C1 segment of cervical spinal cord (tissue), 14 donors: ENCODE results near the gene CMTM1.
"Not testable (repeated sequence)": the region's sequence is repeated elsewhere in the genome, so short reads cannot be mapped to it uniquely, and the experiment has no call there.

Source experiments
- DNase-seq, 14 donors: peaks; one replicate each; lab custom pipeline; 2025; lab: John Stamatoyannopoulos, UW

The CMTM1 gene

DNA sequence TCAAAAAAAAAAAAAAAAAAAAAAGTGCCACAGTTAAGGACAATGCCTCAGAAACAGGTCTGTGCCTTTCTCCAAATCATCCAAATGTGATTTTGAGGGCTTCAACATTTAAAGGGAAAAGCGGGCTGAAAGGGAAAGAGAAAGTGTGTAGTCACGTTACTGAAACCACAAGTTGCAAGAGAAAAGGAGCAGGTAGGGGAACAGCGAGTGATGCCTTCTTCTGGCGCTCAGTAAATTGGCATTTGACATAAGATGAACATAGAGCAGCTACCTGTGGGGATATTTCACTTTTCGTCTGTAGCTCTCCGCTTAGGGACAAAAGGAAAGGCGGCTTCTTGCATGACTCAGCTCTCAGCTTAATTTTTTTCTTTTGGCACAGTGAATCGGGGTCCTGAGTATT lies 24.1 kb downstream of the CMTM1 start:
- no peak for DNase-seq

GRCh38 chr16:66591018-66591417 lies 24.8 kb downstream of the CMTM1 start:
- no peak for DNase-seq

GRCh38 chr16:66592241-66592640 lies 26.0 kb downstream of the CMTM1 start:
- no peak for DNase-seq

- DNase-seq: no peak
Observed at GRCh38 chr16:66592814-66593213, 26.6 kb downstream of the CMTM1 start.

DNA sequence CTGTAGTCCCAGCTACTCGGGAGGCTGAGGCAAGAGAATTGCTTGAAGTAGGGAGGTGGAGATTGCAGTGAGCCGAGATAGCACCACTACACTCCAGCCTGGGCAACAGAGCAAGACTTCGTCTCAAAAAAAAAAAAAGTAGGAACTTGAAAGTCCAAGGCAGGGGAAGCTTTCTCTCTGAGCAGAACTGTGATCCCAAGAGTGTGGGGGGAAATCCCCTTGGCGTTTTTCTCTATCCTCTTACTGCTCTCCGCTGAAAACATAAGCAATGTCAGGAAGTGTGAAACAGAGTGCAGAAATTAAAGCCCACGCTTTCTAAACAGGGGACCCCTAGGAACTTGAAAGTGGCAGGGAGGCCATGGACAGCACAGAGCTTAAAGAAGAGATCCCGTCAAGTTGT lies 28.5 kb downstream of the CMTM1 start:
- no peak for DNase-seq

DNA sequence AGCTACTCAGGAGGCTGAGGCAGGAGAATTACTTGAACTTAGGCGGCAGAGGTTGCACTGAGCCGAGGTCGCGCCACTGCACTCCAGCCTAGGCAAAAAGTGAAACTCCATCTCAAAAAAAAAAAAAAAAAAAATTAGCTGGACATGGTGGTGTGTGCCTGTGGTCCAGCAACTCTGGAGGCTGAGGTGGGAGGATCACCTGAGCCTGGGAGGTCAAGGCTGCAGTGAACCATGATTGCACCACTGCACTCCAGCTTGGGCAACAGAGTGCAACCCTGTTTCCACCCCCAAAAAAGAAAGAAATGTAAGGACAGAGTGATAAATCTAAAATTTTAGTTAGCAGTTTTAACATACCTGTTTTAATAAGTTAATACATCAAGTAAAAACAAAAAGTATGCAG lies 30.3 kb downstream of the CMTM1 start:
- DNase-seq: not testable (repeated sequence)

DNA sequence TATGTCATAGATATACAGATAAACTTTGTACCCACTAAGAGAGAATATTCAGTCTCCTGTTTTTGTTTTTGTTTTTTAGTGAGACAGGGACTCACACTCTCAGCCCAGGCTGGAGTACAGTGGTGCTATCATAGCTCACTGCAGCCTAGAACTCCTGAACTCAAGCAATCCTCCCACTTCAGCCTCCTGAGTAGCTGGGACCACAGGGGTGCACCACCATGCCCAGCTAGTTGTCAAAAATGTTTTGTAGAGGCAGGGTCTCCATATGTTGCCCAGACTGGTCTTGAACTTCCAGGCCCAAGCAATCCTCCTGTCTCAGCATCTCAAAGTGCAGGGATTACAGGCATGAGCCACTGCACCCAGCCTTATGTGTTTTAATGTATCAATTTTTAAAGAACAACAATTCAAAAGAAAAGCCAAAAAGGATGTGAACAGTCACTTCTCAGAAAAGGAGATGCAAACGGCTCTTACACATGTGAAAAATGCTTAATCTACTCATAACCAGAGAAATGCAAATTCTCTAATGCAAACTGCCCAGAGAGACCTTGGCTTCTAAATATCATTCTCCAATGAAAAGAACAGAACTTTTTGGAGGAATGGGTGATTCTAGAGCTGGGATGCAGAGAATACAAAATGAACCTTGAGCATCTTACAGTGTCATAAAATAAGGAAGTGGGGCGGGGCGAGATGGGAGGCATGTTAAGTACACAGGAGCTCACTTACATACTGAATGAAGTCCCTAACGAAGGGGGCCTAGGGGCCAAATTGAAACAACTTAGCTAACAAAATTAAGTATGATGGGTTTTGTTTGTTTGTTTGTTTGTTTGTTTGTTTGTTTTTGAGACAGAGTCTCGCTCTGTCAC lies 31.0 kb downstream of the CMTM1 start:
- DNase-seq: no peak

GRCh38 chr16:66598111-66598510 lies 31.9 kb downstream of the CMTM1 start:
- no peak for DNase-seq

- no peak for DNase-seq
Observed at GRCh38 chr16:66599726-66600125, 33.5 kb downstream of the CMTM1 start.

DNA sequence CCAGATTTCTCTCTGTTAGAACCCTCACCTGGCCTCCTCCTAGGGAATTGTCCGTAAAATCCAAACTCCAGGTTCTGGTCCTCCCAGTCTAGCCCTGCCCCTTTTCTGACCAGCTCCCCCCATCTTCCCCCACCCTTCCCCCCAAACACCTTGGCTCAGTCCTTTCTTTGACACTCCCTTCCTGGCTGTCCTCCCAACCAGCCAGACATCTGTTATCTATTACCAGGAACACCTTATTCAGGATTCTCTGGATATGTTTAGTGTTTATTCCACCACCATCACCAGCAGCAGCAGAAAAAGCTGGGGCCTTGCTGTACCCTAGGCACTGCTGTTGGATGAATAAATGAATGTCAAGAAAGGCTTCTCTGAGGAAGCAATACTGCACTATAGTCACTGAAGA lies 34.2 kb downstream of the CMTM1 start:
- no peak for DNase-seq

DNA sequence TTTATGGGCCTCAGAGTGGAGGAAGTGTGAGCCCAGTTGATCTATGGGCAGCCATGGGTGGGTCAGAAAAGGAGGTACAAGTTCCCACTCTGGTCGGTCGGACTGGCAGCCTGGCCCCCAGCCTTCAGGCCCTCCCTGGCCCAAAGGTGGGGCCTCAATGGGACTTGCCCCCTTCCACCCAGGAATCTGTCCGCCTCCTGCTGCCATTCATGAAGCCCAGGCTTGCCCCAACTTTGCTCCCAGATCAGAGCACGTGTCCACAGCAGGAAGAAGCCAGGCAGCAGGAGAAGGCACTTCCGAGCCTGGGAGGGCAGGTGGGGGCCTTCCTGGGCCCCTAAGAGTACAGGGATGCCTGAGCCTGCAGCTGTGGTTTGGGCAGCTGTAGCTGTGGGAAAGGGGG lies 35.2 kb downstream of the CMTM1 start:
- DNase-seq: no peak

DNA sequence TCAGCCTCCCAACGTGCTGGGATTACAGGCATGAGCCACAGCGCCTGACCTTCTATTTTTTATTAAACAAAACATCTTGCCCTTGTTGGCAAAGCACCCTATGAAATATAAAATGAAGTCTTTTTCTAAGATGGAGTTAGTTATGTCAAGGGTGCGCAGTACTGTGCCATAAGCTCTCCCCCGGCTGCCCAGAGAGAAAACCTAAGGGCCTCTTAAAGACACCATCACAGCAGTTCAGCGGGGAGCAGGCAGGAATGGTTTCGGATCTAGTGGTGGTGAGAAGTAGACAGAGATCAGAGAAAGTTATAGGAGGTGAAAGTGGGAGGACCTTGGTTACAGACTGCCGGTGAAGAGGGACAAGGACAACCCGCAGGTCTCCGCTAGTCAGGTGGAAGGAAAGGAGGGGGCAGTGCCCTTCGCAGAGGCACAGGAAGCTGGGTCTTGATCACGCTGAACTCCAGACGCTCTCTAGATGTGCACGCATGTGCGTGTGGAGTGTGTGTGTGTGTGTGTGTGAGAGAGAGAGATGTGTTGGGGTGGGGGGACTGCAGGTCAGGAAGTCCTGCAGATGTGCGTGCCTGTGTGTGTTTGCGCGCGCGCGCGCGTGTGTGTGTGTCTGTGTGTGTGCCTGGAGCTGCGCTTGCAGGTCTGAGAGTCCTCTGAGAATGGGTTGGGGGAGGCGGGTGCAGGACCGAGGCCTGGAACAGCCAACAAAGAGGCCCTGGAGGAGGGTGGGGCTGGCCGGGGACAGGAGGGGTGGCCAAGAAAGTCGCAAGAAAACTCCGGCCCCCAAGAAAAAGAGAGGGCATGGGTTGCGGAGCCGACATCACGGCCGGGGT lies 37.5 kb downstream of the CMTM1 start:
- DNase-seq: peak in 7 of 14 donors; percentile 40 to 71 (median 66)

- peak in 10 of 14 donors; percentile 32 to 80 (median 57) for DNase-seq
Observed at GRCh38 chr16:66604376-66605176, 38.3 kb downstream of the CMTM1 start, which contains the start of gene CMTM3. Gene CMTM3, plus strand, starts transcription at chr16:66604704. Its CDS starts 102 bp downstream, at chr16:66604806.

DNA sequence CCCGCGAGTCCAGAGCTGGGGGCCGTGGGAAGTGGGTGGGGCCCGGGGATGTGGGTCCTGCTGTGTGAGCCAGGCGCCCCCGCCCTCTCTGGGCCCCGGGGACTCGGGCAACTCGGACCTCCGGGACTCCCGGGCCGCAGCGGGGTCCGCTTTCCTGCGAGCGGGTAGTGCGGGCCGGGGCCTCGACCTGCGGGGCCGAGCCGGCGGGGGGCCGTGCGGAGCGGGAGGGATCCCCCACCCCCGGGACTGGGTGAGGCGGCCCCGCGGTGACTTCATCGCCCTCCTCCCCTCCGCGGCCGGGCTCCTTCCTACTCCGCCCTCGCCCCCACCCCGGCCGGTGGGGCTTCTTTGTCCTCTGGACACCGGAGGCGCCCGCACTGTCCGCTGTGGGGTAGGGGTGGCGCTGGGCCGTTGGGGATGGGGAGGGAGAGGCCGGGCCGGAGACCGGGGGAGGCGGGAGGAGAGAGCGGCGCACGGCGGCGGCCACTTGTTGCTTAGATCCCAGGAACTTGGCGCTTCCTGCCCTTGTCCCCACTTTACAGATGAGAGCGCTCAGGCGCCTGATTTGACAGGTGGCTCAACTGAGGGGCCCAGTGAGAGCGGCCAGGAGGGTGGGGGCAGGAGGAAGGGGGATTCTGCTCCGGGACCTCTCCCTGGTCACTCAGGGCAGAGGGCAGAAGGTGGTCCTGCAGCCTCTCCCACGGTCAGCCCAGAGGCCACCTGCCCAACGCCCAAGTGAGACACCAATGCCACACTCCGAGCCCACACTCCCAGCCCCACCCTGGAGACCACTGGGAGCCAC lies 39.1 kb downstream of the CMTM1 start:
- peak in 5 of 14 donors; percentile 37 to 70 (median 61) for DNase-seq

DNA sequence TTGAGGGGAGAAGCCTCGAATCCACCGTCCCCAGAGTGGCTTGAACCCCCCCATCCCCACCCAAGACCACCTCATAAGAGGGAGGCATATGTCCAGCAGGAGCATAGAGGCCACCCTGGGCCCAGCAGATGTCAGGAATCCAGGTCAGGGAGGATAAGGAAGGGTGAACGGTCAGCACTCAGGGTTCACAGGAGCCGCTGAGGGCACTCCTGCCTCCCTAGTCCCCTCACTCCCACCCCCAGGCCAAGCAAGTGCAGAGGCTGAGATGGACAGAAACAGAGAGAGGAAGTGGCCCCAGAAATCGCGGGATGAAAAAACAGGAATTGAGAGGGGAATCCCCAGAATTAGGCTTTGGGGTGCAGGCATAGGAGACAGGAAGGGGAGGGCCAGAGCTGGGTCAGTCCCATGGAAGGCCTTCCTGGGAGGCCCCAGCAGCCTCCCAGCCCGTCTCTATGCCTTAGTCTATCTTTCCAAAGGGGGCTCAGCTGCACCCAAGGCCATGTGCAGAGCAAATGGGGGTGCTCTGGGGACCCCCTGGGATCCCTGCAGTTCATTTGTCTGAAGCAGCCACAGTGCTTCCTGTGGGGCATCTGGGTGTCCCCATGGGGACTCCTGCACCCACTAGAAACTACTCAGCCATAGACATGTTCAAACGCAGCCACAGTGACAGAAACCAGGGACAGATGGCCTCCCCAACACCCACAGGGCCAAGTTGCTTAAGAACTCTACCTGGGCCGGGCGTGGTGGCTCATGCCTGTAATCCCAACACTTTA lies 39.9 kb downstream of the CMTM1 start:
- peak in 1 of 14 donors; percentile 9 for DNase-seq

- DNase-seq: peak in 12 of 14 donors; percentile 23 to 80 (median 44)
Observed at GRCh38 chr16:66608241-66609138, 42.3 kb downstream of the CMTM1 start.

- no peak for DNase-seq
Observed at GRCh38 chr16:66609139-66609510, 42.9 kb downstream of the CMTM1 start.

- DNase-seq: peak in 1 of 14 donors; percentile 14
Observed at GRCh38 chr16:66610111-66610820, 44.0 kb downstream of the CMTM1 start.
